ENCODE data around the gene ERBB2.

The ERBB2 gene

GRCh38 chr17:39666231-39666600, 33.6 kb upstream of the ERBB2 start:
- DNase-seq, result no peak

GRCh38 chr17:39666601-39667261, 33.1 kb upstream of the ERBB2 start:
- peak; percentile 50 for DNase-seq

GRCh38 chr17:39667262-39667944, 32.5 kb upstream of the ERBB2 start:
- DNase-seq, result peak; percentile 55

DNA sequence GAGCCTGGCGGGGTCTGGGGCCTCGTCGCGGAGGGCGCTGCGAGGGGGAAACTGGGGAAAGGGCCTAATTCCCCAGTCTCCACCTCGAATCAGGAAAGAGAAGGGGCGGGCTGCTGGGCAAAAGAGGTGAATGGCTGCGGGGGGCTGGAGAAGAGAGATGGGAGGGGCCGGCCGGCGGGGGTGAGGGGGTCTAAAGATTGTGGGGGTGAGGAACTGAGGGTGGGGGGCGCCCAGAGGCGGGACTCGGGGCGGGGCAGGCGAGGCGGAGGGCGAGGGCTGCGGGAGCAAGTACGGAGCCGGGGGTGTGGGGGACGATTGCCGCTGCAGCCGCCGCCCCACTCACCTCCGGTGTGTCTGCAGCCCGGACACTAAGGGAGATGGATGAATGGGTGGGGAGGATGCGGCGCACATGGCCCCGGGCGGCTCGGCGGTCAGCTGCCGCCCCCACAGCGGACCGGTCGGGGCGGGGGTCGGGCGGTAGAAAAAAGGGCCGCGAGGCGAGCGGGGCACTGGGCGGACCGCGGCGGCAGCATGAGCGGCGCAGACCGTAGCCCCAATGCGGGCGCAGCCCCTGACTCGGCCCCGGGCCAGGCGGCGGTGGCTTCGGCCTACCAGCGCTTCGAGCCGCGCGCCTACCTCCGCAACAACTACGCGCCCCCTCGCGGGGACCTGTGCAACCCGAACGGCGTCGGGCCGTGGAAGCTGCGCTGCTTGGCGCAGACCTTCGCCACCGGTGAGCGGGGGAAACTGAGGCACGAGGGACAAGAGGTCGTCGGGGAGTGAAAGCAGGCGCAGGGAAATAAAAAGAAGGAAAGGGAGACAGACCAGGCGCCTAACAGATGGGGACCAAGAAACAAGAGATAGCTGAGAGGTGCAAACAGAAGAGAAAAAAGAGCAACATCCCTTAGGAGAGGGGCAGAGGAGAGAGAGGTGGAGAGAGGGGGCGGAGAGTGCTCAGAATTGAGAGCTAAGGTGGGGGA, 31.6 kb upstream of the ERBB2 start, which contains the start of gene PNMT:
TSS of gene PNMT (plus strand) at position 509 of the 980 bp plus-strand sequence. CDS start at position 532, 23 bp downstream.
- DNase-seq, result peak; percentile 79

GRCh38 chr17:39669897-39670735, 29.7 kb upstream of the ERBB2 start:
- DNase-seq, result no peak

GRCh38 chr17:39670746-39671145, 29.1 kb upstream of the ERBB2 start:
- DNase-seq, result no peak

DNA sequence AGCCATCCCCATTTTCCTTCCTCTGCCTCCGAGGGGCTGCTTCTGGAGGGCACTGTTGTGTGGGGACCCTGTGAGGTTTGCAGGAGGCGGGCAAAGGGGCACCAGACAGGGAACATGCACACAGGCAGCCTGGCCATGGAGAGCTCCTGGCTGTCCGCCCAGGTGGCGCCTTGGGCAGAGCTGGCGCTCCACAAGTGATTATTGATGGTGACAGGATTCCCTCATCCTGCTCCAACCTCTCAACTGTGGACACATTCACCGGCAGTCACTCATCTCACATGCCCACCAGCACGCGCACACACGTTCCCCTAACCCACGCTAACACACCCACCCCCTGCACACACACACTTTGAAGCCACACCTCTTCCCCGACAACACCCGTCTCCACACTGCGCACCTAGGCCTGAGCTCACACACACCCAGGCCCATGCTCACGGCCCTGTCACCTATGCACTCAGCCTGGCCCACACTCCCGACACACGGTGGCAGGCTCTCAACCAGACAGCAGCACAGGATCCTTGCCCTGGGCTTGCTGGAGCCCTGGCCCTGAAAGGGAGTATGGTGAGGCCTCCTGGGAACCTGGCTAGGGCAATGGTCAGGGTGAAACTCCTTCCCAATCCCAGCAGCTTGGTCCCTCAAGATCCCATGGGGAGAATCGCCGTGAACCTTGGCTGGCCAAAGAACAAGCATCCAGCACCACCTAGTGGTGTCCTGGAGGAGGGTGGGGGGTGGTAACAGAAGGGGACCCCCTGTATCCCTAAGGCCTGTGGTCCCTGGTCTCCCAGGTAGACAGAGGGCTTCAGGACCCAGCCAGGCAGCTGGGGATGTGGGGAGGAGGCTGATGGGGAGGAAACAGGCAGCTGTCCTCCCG, 28.0 kb upstream of the ERBB2 start:
- no peak for DNase-seq

DNA sequence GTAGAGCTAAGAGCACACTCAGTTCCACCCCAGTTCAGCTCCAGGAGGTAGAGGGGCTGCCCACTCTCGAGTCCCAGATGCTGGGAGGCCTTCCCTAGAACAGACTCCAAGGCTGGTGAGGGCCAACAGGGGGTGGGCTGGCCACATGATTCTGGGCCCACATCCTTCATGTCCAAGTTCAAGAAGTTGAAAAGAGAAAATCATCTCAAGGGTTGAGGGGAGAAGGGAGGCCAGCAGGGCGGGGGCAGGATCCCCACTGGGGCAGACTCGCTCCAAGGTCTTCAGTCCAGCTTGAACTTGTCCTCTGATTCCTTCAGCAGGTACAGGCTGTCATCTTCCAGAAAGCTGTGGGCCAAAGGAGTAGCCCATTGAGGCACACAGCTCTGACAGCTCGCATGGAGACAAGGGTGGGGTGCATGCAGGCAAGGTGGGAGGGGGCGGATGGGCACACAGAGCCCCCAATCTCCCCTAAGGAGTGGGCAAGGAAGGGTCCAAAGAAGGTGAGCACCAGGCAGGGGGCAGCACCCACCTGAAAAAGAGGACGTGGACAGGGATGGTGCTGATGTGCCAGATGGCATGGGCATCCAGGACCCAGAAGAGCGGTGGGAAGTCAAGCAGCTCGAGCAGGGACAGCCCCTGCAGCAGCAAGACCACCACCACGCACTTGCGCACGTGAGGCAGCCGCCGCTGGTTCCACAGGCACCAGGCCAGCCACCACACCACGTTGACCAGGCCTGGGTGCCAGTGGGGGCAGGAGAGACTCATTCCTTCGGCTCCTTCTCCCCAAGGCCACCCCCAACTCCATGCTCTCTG, 27.1 kb upstream of the ERBB2 start:
- no peak for DNase-seq

GRCh38 chr17:39673335-39674081, 26.4 kb upstream of the ERBB2 start:
- no peak for DNase-seq

GRCh38 chr17:39674179-39674578, 25.7 kb upstream of the ERBB2 start:
- no peak for DNase-seq

DNA sequence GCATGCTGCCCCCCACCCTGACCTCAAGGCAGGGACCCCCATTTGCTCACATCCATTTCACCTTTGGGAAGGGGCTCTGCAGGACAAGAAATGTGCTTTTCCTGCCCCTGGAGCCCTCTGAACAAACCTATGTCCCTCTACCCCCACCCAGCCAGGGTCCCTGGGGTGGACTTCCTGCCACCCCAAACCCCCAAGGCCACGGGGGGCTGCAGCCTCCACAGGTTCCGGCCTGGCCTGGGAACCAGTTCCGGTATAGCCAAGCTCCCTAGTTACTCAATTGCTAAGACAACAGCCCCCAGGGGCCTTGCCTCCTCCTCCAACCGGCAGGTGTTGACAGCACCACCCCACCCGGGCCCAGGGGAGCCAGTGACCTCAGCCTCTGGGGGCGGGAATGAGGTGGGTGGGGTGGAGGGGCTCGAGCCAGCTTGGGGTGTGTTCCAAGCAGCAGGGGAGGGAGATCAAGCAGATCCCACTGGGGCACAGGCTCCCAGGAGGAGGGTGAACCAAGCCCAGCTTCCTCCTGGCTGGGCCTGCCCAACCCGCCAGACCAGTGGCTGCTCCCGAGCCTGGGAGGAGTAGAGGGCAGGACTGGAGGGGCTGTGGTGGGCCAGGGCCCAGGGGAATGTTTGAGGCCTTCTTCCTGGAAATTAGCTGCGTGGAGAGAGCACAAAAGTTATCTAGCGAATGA, 25.0 kb upstream of the ERBB2 start:
- peak; percentile 51 for DNase-seq

- no peak for DNase-seq
Measured at GRCh38 chr17:39675390-39676082, 24.3 kb upstream of the ERBB2 start.

DNA sequence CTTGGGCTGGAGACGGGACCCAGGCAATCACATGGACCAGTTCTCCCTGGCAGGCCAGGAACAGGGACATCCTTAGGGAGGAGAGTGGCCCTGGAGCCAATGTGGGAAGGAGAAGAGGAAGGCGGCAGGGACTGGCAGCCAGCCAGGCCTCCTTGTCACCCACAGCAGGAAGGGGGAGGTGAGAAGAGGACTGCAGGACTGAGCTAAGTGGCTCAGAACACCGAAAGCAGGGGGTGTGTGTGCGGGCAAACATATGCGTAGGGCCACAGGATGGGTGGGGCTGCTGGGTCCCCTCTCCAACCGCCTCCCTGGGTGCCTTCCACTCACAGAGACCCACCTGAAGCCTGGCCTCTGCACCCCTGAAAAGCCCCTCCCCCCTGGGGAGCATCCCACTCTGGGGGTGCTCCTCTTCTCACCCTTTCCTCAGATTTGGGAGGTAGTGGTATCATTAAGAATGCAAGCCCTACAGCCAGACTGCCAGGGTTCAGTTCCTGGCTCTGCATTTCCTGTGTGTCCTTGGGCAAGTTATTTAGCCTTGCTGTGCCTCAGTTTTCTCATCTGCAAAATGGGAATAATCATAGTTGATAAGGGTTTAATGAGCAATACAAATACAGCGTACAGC, 23.6 kb upstream of the ERBB2 start:
- DNase-seq, result peak; percentile 49

DNA sequence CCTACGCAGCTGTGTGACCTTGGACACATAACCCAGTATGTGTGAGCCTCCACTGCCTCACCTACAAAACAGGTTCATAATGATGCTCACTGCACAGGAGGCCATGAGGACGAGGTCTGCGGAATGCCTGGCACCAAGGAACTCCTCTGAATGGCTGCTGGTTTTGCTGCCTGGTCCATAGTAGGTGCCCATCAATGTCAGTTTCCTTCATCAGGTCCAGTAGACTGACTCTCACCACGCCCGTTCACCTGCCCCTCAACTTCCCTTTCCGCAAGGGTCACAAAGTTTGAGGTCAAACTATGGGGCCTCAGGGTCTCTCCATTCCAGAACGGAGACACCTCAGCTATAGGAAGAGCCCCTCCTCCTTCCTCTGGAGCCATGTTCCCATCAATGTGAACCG, 22.8 kb upstream of the ERBB2 start:
- no peak for DNase-seq

DNA sequence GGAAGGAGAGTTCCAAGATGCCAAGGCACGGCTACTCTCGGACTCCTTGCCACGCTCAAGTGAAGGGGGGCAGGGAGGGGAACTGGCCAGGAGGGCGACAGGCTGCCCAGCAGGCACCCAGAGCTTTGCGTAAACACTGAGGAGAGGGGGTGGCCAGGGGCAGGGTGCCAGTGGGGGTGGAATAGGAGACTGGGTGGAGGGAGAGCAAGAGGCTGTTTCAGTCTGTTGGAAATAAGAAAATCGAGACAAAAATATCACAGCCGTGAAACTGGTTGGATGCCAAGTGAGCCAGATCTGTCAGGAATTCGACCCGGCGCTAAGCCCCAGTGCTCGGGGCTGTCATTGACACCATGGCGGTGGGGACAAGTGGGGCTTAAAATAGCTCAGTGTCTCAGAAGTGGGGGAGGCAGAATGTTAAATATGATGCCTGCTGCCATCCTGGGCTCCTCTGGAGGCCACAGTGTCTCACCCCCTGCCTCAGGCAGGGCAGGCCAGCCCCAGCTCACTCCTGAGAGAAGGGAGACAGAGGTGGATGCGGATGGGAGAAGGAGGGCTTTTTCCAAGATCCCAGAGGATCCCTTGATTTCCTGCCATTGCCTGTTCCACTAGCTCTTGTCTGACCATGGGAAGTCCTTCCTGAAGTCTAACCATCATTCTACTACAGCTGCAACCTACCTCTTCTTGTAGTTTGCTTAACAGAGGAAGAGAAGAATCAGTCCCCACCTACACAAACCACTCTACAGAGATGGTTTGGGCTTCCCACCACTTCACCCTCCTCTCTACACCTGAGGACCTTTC, 22.1 kb upstream of the ERBB2 start:
- DNase-seq, result peak; percentile 70

DNA sequence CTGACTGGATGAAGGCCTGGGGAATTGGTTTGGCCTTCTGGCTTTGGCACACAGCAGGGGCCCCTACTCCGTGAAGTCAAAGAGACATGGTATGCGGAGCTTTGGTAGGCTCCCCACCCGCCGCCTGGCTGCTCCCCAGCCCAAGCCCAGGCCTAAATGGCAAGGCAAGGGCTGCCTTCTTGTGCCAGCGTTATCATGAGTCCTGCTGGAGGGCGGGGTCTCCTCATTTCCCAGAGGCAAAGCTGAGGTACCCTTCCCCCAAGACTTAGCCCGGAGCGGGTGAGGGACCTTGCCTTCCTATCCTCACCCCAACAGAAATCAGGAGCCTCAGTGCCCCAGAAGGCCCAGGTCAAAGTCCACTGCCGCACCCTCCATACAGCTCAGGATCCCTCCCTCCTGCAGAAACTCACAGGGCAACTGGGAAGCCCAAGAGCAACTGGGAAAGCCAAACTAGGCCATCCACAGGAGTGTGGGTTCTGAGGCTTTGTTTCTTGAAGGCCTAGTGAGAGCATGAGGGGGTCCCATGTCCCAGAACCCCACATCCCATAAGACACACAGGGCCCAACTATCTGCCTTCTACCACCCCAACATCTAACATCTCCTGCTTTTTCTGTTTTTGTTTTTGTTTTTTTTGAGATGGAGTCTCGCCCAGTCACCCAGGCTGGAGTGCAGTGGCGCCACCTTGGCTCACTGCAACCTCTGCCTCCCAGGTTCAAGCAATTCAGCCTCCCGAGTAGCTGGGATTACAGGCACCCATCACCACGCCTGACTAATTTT, 21.3 kb upstream of the ERBB2 start:
- DNase-seq, result no peak

Measured in femur (tissue), 1 donor.